HepG2 (cell line): Measurements from ENCODE around the gene PLEKHG7. TPM values are rescaled to one million over a fixed set of nuclear protein-coding genes. Genes with fewer than 3 reads are reported as not detected.

Experiments
- ATAC-seq: fragments of 200-7000 bp; cut with Tn5 transposase; 3 replicates; pipeline ENCODE4 v1.9.1; 2020; ENCODE audit warnings: mild to moderate bottlenecking, moderate library complexity
- BruUV-seq: library from RNA; stranded (reverse); fragments of 400-500 nt; replicated peaks from 2 replicates; lab custom pipeline; 2021; lab: Mats Ljungman, UMichigan
- CTCF ChIA-PET: fragments of 300-600 bp; formaldehyde crosslinking; extraction: SDS; loops from one replicate; lab custom pipeline; 2021; ENCODE audit warnings: low total read pairs, inconsistent platforms, low intra/inter-chr PET ratio; lab: Yijun Ruan, JAX
- POLR2A ChIA-PET: fragments of 350-600 bp; sonication (Branson Sonifier 250); formaldehyde crosslinking; loops from one replicate; lab custom pipeline; 2020; ENCODE audit warnings: antibody characterized with exemption, inconsistent platforms; lab: Yijun Ruan, JAX
- DNase-seq: peaks from one replicate; pipeline ENCODE4 v3.0.0-alpha.2; 2015; ENCODE audit warnings: low spot score
- FAIRE-seq: peaks from 3 replicates; lab custom pipeline; 2011; peaks lifted over from hg19 to GRCh38; lab: Jason Lieb, UNC
- H2AFZ ChIP-seq: one replicate; pipeline ENCODE4 v1.6.1; 2011; ENCODE audit warnings: low read length, inconsistent platforms
- H3K27ac ChIP-seq: fragments of 300-600 bp; 3 replicates; pipeline ENCODE4 v1.8.0; 2011; ENCODE audit warnings: mixed run types, mild to moderate bottlenecking, mixed read lengths, low read length, inconsistent platforms; ENCODE audit not compliant: insufficient read depth; ENCODE audit errors: extremely low read length
- H3K27me3 ChIP-seq, 2 experiments: fragments of 200-600 bp in 1 of 2; 2 replicates in 1 of 2; 3 replicates in 1 of 2; pipeline versions ENCODE4 v1.6.0 to v1.8.0; 2011; ENCODE audit warnings: low read length in 2 of 2, mild to moderate bottlenecking in 2 of 2, moderate library complexity in 2 of 2, inconsistent platforms in 1 of 2; ENCODE audit not compliant: insufficient read depth in 2 of 2, control insufficient read depth in 1 of 2
- H3K36me3 ChIP-seq, 2 experiments: fragments of 200-600 bp in 1 of 2; replicated peaks in 1 of 2; 2 replicates in 1 of 2; 3 replicates in 1 of 2; pipeline versions ENCODE4 v1.5.1 to v1.8.0; 2011; ENCODE audit warnings: low read length in 2 of 2, inconsistent platforms in 1 of 2; ENCODE audit not compliant: insufficient read depth in 2 of 2, control insufficient read depth in 1 of 2
- H3K4me1 ChIP-seq: 2 replicates; pipeline ENCODE4 v1.5.1; 2012; ENCODE audit warnings: low read length, inconsistent platforms; ENCODE audit not compliant: insufficient read depth
- H3K4me2 ChIP-seq: 2 replicates; pipeline ENCODE4 v1.6.0; 2011; ENCODE audit warnings: low read depth, low read length, inconsistent platforms
- H3K4me3 ChIP-seq, 3 experiments: fragments of 200-600 bp in 1 of 3; sonication (generic), shearing (Covaris generic) in 1 of 3; replicated peaks in 1 of 3; 2 replicates each; pipeline ENCODE4 v1.5.1; 2011 to 2016; ENCODE audit warnings: low read length in 3 of 3, inconsistent platforms in 2 of 3, low read depth in 2 of 3, mild to moderate bottlenecking in 2 of 3, control low read depth in 1 of 3, mixed read lengths in 1 of 3; ENCODE audit not compliant: insufficient read depth in 1 of 3
- H3K79me2 ChIP-seq: one replicate; pipeline ENCODE4 v1.6.1; 2011; ENCODE audit warnings: low read length, inconsistent platforms; ENCODE audit not compliant: insufficient read depth
- H3K9ac ChIP-seq: 2 replicates; pipeline ENCODE4 v1.6.0; 2011; ENCODE audit warnings: mild to moderate bottlenecking, low read depth, low read length, inconsistent platforms; ENCODE audit not compliant: insufficient read depth
- H3K9me3 ChIP-seq: 2 replicates; pipeline ENCODE4 v1.5.1; 2012; ENCODE audit warnings: mild to moderate bottlenecking, low read length
- H4K20me1 ChIP-seq: 2 replicates; pipeline ENCODE4 v1.6.0; 2011; ENCODE audit warnings: inconsistent platforms, mild to moderate bottlenecking, low read length, moderate library complexity; ENCODE audit not compliant: insufficient read depth
- DDIT3 ChIP-seq: sonication (generic); formaldehyde crosslinking; IDR thresholded peaks from 2 replicates; pipeline ENCODE4 v1.4.0; 2020; ENCODE audit warnings: mild to moderate bottlenecking, missing genetic modification reagents
- DMTF1 ChIP-seq: sonication (generic); formaldehyde crosslinking; IDR thresholded peaks from 2 replicates; pipeline ENCODE4 v1.4.0; 2020; ENCODE audit warnings: mild to moderate bottlenecking, missing genetic modification reagents
- EED ChIP-seq: sonication (generic); formaldehyde crosslinking; IDR thresholded peaks from 2 replicates; pipeline ENCODE4 v1.5.0; 2020; ENCODE audit warnings: mild to moderate bottlenecking, missing genetic modification reagents
- MYNN ChIP-seq: sonication (generic); formaldehyde crosslinking; IDR thresholded peaks from 2 replicates; pipeline ENCODE4 v1.4.0; 2020; ENCODE audit warnings: mild to moderate bottlenecking, low read depth, missing genetic modification reagents
- PITX1 ChIP-seq: sonication (generic); formaldehyde crosslinking; IDR thresholded peaks from 2 replicates; pipeline ENCODE4 v1.5.1; 2020; ENCODE audit warnings: mild to moderate bottlenecking, missing genetic modification reagents
- POGZ ChIP-seq: sonication (generic); formaldehyde crosslinking; IDR thresholded peaks from 2 replicates; pipeline ENCODE4 v1.4.0; 2020; ENCODE audit warnings: mild to moderate bottlenecking, missing genetic modification reagents
- SMC3 ChIP-seq: IDR thresholded peaks from 2 replicates; pipeline ENCODE4 v1.6.1; 2011; ENCODE audit warnings: low read length, improper control_type of control experiment
- ZBTB1 ChIP-seq: sonication (generic); formaldehyde crosslinking; IDR thresholded peaks from 2 replicates; pipeline ENCODE4 v1.4.0; 2020; ENCODE audit warnings: missing genetic modification reagents, borderline replicate concordance
- ZFP90 ChIP-seq: sonication (generic); formaldehyde crosslinking; IDR thresholded peaks from 2 replicates; pipeline ENCODE4 v1.8.0; 2022; ENCODE audit warnings: missing genetic modification reagents, mild to moderate bottlenecking, inconsistent platforms, borderline replicate concordance
- ZNF180 ChIP-seq: sonication (generic); formaldehyde crosslinking; IDR thresholded peaks from 2 replicates; pipeline ENCODE4 v1.4.0; 2020; ENCODE audit warnings: low read depth, missing genetic modification reagents, borderline replicate concordance
- ZNF75D ChIP-seq: sonication (generic); formaldehyde crosslinking; IDR thresholded peaks from 2 replicates; pipeline ENCODE4 v1.8.1; 2023; ENCODE audit warnings: missing genetic modification reagents, mild to moderate bottlenecking, borderline replicate concordance
- ZSCAN22 ChIP-seq: sonication (generic); formaldehyde crosslinking; IDR thresholded peaks from 2 replicates; pipeline ENCODE4 v1.4.0; 2020; ENCODE audit warnings: mild to moderate bottlenecking, missing genetic modification reagents
- in situ Hi-C: cut with HindIII; loops from 2 replicates; pipeline ENCODE4 v1.10.0; 2017; ENCODE audit warnings: low pct_unique_long_range_greater_than_20kb; ENCODE audit not compliant: extremely low pct_ligation_motif_present
- intact Hi-C: fragments of 100-400 bp; cut with micrococcal nuclease; formaldehyde crosslinking; loops from one replicate; pipeline ENCODE4 v1.10.0; 2022; ENCODE audit not compliant: unreplicated experiment
- polyA plus RNA-seq, 8 experiments: library from polyadenylated mRNA; depleted of rRNA in 3 of 8; stranded (reverse) in 7 of 8; unstranded in 1 of 8; fragments of >200 nt; fragmentation: Illumina TruSeq in 4 of 8; extraction: Trizol in 4 of 8; gene quantifications; 2 replicates each; pipeline versions ENCODE4 v1.2.1 to v1.2.3, GENCODE V29; 2011 to 2016; ENCODE audit warnings: low read depth in 4 of 8, missing spikeins in 1 of 8, mixed read lengths in 1 of 8; ENCODE audit not compliant: insufficient read depth in 1 of 8
- total RNA-seq, 5 experiments: library from RNA; depleted of rRNA; stranded (reverse); fragments of >200 nt; fragmentation: Illumina TruSeq; extraction: Trizol; gene quantifications; 2 replicates each; pipeline ENCODE4 v1.2.3, GENCODE V29; 2016; ENCODE audit warnings: low read depth in 1 of 5
- TF ChIP-seq, protein P1 (sequence below): IDR thresholded peaks from 2 replicates; pipeline ENCODE4 v1.6.1; 2012; ENCODE audit warnings: low read length, improper control_type of control experiment

The PLEKHG7 gene
- total and polyA plus RNA-seq, 2 of the 13 experiments (the other 11 are each of a cell fraction or from before 2014, with no cell fraction given), result not detected

DNA sequence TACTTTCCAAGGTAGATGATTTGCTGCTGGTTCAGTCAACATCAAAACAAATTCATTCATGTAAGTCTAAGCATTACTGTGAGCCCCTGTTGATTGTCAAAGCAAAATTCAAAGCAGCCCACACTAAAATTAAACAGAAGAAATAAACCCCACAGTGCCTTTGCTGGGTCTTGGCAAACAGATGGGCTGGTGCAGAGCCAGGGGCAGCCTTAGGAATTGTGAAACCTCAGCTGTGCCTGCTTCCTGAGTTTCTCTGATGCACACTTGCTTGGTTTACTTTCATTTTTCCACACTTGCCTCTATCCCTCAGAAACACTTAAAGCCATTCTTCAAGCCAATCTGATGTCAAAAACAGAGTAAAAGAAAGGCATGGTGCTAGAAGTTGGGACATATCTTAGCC is 6.6 kb upstream of the PLEKHG7 start:
- FAIRE-seq, result no peak
- no peak overlapping the region for H3K27ac ChIP-seq
- no peak overlapping the region for H3K4me2 ChIP-seq
- H4K20me1 ChIP-seq, result no peaks in the 10 kb centered on the region
- H3K4me1 ChIP-seq, result no peaks in the 10 kb centered on the region
- no peaks in the 10 kb centered on the region for H3K79me2 ChIP-seq
- in situ Hi-C loops, result no loop called here
- DNase-seq, result no peak
- H3K9me3 ChIP-seq, result no peaks in the 10 kb centered on the region; the same call in 1 of the 2 replicates
- H3K4me3 ChIP-seq, result no peak overlapping the region
- ChIA-PET POLR2A (no interaction called here), CTCF (no interaction called here)
- TF ChIP-seq ZNF180 (CRISPR knock-in tag) (no peak), MYNN (CRISPR knock-in tag) (no peak), DMTF1 (no peak), ZBTB1 (no peak), PITX1 (CRISPR knock-in tag) (no peak), SMC3 (no peak), EED (CRISPR knock-in tag) (no peak), ZSCAN22 (CRISPR knock-in tag) (no peak), ZNF75D (CRISPR knock-in tag) (no peak), DDIT3 (no peak), POGZ (CRISPR knock-in tag) (no peak), ZFP90 (no peak)
- TF ChIP-seq, protein P1, sequence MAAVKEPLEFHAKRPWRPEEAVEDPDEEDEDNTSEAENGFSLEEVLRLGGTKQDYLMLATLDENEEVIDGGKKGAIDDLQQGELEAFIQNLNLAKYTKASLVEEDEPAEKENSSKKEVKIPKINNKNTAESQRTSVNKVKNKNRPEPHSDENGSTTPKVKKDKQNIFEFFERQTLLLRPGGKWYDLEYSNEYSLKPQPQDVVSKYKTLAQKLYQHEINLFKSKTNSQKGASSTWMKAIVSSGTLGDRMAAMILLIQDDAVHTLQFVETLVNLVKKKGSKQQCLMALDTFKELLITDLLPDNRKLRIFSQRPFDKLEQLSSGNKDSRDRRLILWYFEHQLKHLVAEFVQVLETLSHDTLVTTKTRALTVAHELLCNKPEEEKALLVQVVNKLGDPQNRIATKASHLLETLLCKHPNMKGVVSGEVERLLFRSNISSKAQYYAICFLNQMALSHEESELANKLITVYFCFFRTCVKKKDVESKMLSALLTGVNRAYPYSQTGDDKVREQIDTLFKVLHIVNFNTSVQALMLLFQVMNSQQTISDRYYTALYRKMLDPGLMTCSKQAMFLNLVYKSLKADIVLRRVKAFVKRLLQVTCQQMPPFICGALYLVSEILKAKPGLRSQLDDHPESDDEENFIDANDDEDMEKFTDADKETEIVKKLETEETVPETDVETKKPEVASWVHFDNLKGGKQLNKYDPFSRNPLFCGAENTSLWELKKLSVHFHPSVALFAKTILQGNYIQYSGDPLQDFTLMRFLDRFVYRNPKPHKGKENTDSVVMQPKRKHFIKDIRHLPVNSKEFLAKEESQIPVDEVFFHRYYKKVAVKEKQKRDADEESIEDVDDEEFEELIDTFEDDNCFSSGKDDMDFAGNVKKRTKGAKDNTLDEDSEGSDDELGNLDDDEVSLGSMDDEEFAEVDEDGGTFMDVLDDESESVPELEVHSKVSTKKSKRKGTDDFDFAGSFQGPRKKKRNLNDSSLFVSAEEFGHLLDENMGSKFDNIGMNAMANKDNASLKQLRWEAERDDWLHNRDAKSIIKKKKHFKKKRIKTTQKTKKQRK, result no peak
- BruUV-seq, result no TSS peak
- H3K9ac ChIP-seq, result no peak overlapping the region
- intact Hi-C loops, result no loop called here
- no peaks in the 10 kb centered on the region for H3K27me3 ChIP-seq
- no peak overlapping the region for H2AFZ ChIP-seq
- H3K36me3 ChIP-seq, result no peaks in the 10 kb centered on the region
- ATAC-seq, result no peak
